ENCODE results near the gene DMD.

DMD gene

DNA sequence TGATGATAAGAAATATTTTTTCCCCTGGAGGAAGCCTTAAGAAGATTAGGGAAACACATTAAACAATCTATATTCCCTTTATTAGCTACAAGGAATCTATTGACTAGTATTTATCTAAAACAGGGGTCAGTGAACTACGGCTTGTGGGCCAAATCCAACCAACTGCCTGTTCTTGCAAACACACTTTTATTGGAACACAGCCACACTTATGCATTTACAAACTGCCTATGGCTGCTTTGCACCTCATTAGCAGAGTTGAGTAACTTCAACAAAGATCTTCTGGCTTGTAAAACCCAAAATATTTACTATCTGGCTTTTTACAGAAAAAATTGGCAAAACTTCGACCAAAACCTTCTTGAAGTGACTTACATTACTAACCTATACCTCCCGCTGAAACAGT lies 1405.6 kb downstream of the DMD start:
- no peaks in the 10 kb centered on the region for H3K79me2 ChIP-seq (ENCODE audit: low read length)
- H3K4me1 ChIP-seq (ENCODE audit: low read length) = no peaks in the 10 kb centered on the region
- H3K9ac ChIP-seq (ENCODE audit: low read length) = no peak overlapping the region
- DNase-seq = no peak
- H4K20me1 ChIP-seq (ENCODE audit: insufficient read depth, low read length) = no peaks in the 10 kb centered on the region
- H3K27me3 ChIP-seq (replicated peaks; ENCODE audit: insufficient read depth, low read length) = no peaks in the 10 kb centered on the region
- TF ChIP-seq EZH2phosphoT487 (IDR thresholded peaks at IDR 0.05; ENCODE audit: low read length) (no peak), EZH2 (optimal IDR thresholded peaks at IDR 0.05; ENCODE audit: low read depth, low read length) (no peak)
- TF ChIP-seq, protein P1, sequence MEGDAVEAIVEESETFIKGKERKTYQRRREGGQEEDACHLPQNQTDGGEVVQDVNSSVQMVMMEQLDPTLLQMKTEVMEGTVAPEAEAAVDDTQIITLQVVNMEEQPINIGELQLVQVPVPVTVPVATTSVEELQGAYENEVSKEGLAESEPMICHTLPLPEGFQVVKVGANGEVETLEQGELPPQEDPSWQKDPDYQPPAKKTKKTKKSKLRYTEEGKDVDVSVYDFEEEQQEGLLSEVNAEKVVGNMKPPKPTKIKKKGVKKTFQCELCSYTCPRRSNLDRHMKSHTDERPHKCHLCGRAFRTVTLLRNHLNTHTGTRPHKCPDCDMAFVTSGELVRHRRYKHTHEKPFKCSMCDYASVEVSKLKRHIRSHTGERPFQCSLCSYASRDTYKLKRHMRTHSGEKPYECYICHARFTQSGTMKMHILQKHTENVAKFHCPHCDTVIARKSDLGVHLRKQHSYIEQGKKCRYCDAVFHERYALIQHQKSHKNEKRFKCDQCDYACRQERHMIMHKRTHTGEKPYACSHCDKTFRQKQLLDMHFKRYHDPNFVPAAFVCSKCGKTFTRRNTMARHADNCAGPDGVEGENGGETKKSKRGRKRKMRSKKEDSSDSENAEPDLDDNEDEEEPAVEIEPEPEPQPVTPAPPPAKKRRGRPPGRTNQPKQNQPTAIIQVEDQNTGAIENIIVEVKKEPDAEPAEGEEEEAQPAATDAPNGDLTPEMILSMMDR (IDR thresholded peaks at IDR 0.05; ENCODE audit: low read length) = no peak
- H3K4me3 ChIP-seq (ENCODE audit: low read length) = no peak overlapping the region
- no peaks in the 10 kb centered on the region for H3K9me2 ChIP-seq (replicated peaks; ENCODE audit: insufficient read depth, low read length)
- no peaks in the 10 kb centered on the region for H3K9me3 ChIP-seq (replicated peaks; ENCODE audit: insufficient read depth, low read length)
- no peak overlapping the region for H3K27ac ChIP-seq (ENCODE audit: low read length)
- H3K4me2 ChIP-seq (ENCODE audit: low read depth, low read length) = no peak overlapping the region
- no peaks in the 10 kb centered on the region for H3K36me3 ChIP-seq (replicated peaks; ENCODE audit: insufficient read depth, low read length)
- no peak overlapping the region for H2AFZ ChIP-seq (ENCODE audit: low read length)
- H3F3A ChIP-seq (ENCODE audit: insufficient read depth, low read length) = no peaks in the 10 kb centered on the region

DNA sequence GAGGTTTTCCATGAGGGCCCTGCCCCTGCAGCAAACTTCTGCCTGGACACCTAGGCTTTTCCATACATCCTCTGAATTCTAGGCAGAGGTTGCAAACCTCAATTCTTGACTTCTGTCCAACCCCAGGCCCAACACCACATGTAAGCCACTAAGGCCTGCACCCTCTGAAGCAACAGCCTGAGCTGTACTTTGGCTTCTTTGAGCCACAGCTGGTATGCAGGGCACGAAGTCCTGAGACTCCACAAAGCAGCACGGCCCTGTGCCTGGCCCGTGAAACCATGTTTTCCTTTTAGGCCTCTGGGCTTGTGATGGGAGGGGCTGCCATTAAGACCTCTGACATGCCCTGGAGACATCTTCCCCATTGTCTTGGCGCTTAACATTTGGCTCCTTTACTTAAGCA lies 1411.1 kb downstream of the DMD start:
- no peaks in the 10 kb centered on the region for H3K9me3 ChIP-seq (replicated peaks; ENCODE audit: insufficient read depth, low read length)
- H2AFZ ChIP-seq (ENCODE audit: low read length) = no peak overlapping the region
- H3K4me3 ChIP-seq (ENCODE audit: low read length) = no peak overlapping the region
- no peaks in the 10 kb centered on the region for H4K20me1 ChIP-seq (ENCODE audit: insufficient read depth, low read length)
- H3K27ac ChIP-seq (ENCODE audit: low read length) = no peak overlapping the region
- no peaks in the 10 kb centered on the region for H3K4me1 ChIP-seq (ENCODE audit: low read length)
- no peak overlapping the region for H3K4me2 ChIP-seq (ENCODE audit: low read depth, low read length)
- H3K9me2 ChIP-seq (replicated peaks; ENCODE audit: insufficient read depth, low read length) = no peaks in the 10 kb centered on the region
- H3K9ac ChIP-seq (ENCODE audit: low read length) = no peak overlapping the region
- H3F3A ChIP-seq (ENCODE audit: insufficient read depth, low read length) = no peaks in the 10 kb centered on the region
- H3K79me2 ChIP-seq (ENCODE audit: low read length) = no peaks in the 10 kb centered on the region
- H3K27me3 ChIP-seq (replicated peaks; ENCODE audit: insufficient read depth, low read length) = no peaks in the 10 kb centered on the region
- TF ChIP-seq EZH2 (optimal IDR thresholded peaks at IDR 0.05; ENCODE audit: low read depth, low read length) = no peak
- TF ChIP-seq, protein P1 (IDR thresholded peaks at IDR 0.05; ENCODE audit: low read length) = no peak
- no peak for TF ChIP-seq EZH2phosphoT487 (IDR thresholded peaks at IDR 0.05; ENCODE audit: low read length)
- DNase-seq = no peak
- H3K36me3 ChIP-seq (replicated peaks; ENCODE audit: insufficient read depth, low read length) = no peaks in the 10 kb centered on the region

DNA sequence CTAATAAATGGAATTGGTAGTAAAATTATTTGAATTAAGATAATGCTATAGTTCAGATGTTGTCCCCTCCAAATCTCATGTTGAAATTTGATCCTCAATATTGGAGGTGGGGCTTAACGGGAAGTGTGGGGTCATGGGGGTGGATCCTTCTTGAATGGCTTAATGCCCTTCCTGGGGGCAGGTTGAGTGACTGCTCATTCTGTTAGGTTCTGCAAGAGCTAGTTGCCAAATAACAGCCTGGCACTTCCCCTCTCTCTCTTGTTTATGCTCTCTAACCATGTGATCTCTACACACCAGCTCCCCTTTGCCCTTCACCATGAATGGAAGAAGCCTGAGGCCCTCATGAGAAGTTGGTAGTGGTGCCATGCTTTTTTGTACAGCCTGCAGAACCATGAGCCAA lies 1414.7 kb downstream of the DMD start:
- H3K4me2 ChIP-seq (ENCODE audit: low read depth, low read length) = no peak overlapping the region
- H2AFZ ChIP-seq (ENCODE audit: low read length) = no peak overlapping the region
- H4K20me1 ChIP-seq (ENCODE audit: insufficient read depth, low read length) = no peaks in the 10 kb centered on the region
- H3K27me3 ChIP-seq (replicated peaks; ENCODE audit: insufficient read depth, low read length) = no peaks in the 10 kb centered on the region
- H3K27ac ChIP-seq (ENCODE audit: low read length) = no peak overlapping the region
- no peaks in the 10 kb centered on the region for H3K4me1 ChIP-seq (ENCODE audit: low read length)
- no peaks in the 10 kb centered on the region for H3K9me2 ChIP-seq (replicated peaks; ENCODE audit: insufficient read depth, low read length)
- no peaks in the 10 kb centered on the region for H3F3A ChIP-seq (ENCODE audit: insufficient read depth, low read length)
- TF ChIP-seq, protein P1 (IDR thresholded peaks at IDR 0.05; ENCODE audit: low read length) = no peak
- TF ChIP-seq EZH2 (optimal IDR thresholded peaks at IDR 0.05; ENCODE audit: low read depth, low read length) = no peak
- TF ChIP-seq EZH2phosphoT487 (IDR thresholded peaks at IDR 0.05; ENCODE audit: low read length) = no peak
- no peak overlapping the region for H3K9ac ChIP-seq (ENCODE audit: low read length)
- no peak overlapping the region for H3K4me3 ChIP-seq (ENCODE audit: low read length)
- no peaks in the 10 kb centered on the region for H3K79me2 ChIP-seq (ENCODE audit: low read length)
- no peaks in the 10 kb centered on the region for H3K36me3 ChIP-seq (replicated peaks; ENCODE audit: insufficient read depth, low read length)
- no peaks in the 10 kb centered on the region for H3K9me3 ChIP-seq (replicated peaks; ENCODE audit: insufficient read depth, low read length)
- DNase-seq = no peak

Measured in MM.1S (cell line).